CD4-positive, alpha-beta T cell treated with Interferon alpha-2 for 1 hour (primary cell): Measurements from ENCODE around the gene IL27RA.
"Not testable (repeated sequence)": the region's sequence is repeated elsewhere in the genome, so short reads cannot be mapped to it uniquely, and the experiment has no call there.

Experiments used
- DNase-seq, 2 donors: peaks; one replicate each; pipeline ENCODE4 v3.0.0-alpha.2; 2020 to 2022

The IL27RA gene

GRCh38 chr19:14000691-14001375 is 30.7 kb upstream of the IL27RA start:
- no peak for DNase-seq

GRCh38 chr19:14002571-14003250 is 28.9 kb upstream of the IL27RA start:
- peak; percentile 33 to 64 for DNase-seq

GRCh38 chr19:14003251-14004055 is 28.1 kb upstream of the IL27RA start:
- DNase-seq = peak in 1 of 2 donors; percentile 49

- peak in 1 of 2 donors; percentile 36 for DNase-seq
Observed at GRCh38 chr19:14004619-14005348, 26.8 kb upstream of the IL27RA start.

GRCh38 chr19:14005349-14006084 is 26.0 kb upstream of the IL27RA start:
- DNase-seq = peak; percentile 92 to 96

DNA sequence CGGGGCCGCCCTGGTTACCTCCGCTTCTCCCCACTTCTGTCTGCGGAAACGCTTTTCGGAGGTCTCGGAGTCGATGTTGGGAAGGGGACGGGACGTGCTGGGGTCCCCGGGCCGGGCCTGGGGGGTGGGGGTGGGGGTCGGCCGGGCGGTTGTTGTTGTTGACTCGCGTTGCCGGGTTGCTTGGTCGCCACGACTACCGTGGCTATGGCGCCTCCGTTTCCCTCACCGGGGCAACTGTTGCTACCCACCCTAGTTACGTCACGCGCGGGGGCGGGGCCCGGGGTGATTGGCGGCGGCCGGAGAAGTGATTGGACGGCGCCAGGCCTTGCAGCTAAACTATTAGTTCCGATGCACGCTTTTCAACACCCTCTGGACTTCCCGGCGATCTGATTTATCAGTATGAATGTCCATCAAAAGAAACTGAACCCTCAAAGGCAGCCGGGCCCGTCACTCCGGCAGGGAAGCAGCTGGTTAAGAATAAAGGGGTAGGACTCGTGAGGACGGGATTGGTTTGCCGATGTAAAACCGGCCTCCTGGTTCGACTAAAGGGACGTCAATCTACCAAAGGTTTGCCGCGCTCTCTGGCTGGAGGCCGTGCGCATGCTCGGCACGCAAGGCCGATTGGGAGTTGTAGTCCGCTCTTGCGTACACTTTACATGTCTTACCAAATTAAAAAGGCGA is 25.3 kb upstream of the IL27RA start, which contains the start of gene RFX1:
RFX1 (minus strand) TSS at position 236 of the 681 bp plus-strand sequence. CDS start 12,477 bp downstream, outside the sequence.
- DNase-seq = peak; percentile 100

GRCh38 chr19:14006766-14007562 is 24.6 kb upstream of the IL27RA start:
- DNase-seq = no peak

GRCh38 chr19:14012378-14012915 is 19.1 kb upstream of the IL27RA start:
- no peak for DNase-seq

DNA sequence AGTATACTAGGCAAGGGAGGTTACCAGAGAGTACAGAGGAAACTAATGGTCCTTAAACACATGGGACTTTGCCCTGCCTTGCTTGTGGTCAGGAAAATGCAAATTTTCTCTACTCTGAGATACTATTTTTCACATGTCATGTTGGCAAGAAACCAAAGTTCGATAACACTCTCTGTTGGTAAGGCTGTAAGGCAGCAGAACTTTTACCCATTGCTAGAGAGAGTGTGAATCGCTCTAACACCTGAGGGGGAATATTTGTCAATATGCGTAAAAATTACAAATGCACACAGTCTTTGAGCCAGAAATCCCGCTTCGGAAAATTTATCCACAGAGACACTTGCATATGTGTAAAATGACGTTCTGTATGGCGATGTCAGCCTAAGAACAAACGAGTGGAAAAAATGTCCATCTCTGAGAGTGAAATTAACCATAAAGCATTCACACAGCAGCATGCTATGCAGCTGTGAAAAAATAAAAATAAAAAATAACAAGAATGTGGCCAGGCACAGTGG is 16.0 kb upstream of the IL27RA start:
- DNase-seq = peak in 1 of 2 donors; percentile 9

GRCh38 chr19:14019100-14019499 is 12.5 kb upstream of the IL27RA start:
- no peak for DNase-seq

- DNase-seq = not testable (repeated sequence)
Observed at GRCh38 chr19:14019739-14020138, 11.8 kb upstream of the IL27RA start.

- no peak for DNase-seq
Observed at GRCh38 chr19:14021474-14021873, 10.1 kb upstream of the IL27RA start.

GRCh38 chr19:14022469-14022868 is 9.1 kb upstream of the IL27RA start:
- no peak for DNase-seq

GRCh38 chr19:14023404-14024235 is 7.9 kb upstream of the IL27RA start:
- DNase-seq = peak in 1 of 2 donors; percentile 48

GRCh38 chr19:14026652-14027192 is 4.8 kb upstream of the IL27RA start:
- not testable (repeated sequence) for DNase-seq

DNA sequence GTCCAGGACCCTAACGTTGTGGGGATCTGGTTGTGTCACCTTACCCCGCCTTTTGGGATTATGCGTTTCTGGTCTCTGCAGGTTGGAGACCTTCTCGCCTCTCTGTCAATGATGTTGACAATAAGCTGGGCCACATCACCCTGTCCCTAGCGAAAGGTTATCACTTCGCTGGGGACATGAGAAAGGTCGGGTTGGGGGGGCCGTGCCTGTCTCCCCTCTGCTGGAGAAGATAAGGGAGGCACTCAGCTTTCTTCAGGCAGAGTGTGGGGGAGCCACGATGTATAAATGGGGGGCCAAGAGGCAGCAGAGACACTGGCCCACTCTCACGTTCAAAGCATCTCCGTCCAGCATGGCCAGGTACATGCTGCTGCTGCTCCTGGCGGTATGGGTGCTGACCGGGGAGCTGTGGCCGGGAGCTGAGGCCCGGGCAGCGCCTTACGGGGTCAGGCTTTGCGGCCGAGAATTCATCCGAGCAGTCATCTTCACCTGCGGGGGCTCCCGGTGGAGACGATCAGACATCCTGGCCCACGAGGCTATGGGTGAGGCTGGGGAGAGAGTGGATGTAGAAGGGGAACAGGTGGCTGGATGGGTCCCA is 3.6 kb upstream of the IL27RA start, which contains the start of gene RLN3:
RLN3 (plus strand) TSS at position 293 of the 595 bp plus-strand sequence; CDS start at position 350, 57 bp downstream.
- no peak for DNase-seq

GRCh38 chr19:14028901-14029300 is 2.7 kb upstream of the IL27RA start:
- DNase-seq = no peak
